ENCODE results near the gene PCDHGA4.
"Not testable (repeated sequence)": the region's sequence is repeated elsewhere in the genome, so short reads cannot be mapped to it uniquely, and the experiment has no call there.

PCDHGA4 gene

GRCh38 chr5:141384471-141385267, 29.8 kb downstream of the PCDHGA4 start:
- no peak for DNase-seq (ENCODE audit: low spot score)

- DNase-seq (ENCODE audit: low spot score): not testable (repeated sequence)
Measured at GRCh38 chr5:141387557-141388311, 32.9 kb downstream of the PCDHGA4 start, which contains the start of gene PCDHGB4. Gene PCDHGB4 (plus strand): TSS chr5:141387698. CDS start chr5:141387885, 187 bp downstream.

- no peak for DNase-seq (ENCODE audit: low spot score)
Measured at GRCh38 chr5:141388661-141389060, 33.8 kb downstream of the PCDHGA4 start.

- no peak for DNase-seq (ENCODE audit: low spot score)
Measured at GRCh38 chr5:141389153-141390042, 34.6 kb downstream of the PCDHGA4 start.

GRCh38 chr5:141392429-141393198, 37.8 kb downstream of the PCDHGA4 start, which contains the start of gene PCDHGA8:
Gene PCDHGA8 (plus strand): TSS chr5:141392633. CDS start chr5:141392814, 181 bp downstream.
- no peak for DNase-seq (ENCODE audit: low spot score)

- no peak for DNase-seq (ENCODE audit: low spot score)
Measured at GRCh38 chr5:141393267-141393666, 38.4 kb downstream of the PCDHGA4 start.

GRCh38 chr5:141394401-141395187, 39.8 kb downstream of the PCDHGA4 start:
- not testable (repeated sequence) for DNase-seq (ENCODE audit: low spot score)

- DNase-seq (ENCODE audit: low spot score): not testable (repeated sequence)
Measured at GRCh38 chr5:141397756-141398551, 43.1 kb downstream of the PCDHGA4 start, which contains the start of gene PCDHGB5. Gene PCDHGB5 (plus strand): TSS chr5:141397947. CDS start chr5:141398128, 181 bp downstream.

- DNase-seq (ENCODE audit: low spot score): no peak
Measured at GRCh38 chr5:141398608-141399007, 43.8 kb downstream of the PCDHGA4 start.

- no peak for DNase-seq (ENCODE audit: low spot score)
Measured at GRCh38 chr5:141399555-141400258, 44.9 kb downstream of the PCDHGA4 start.

GRCh38 chr5:141402553-141403243, 47.9 kb downstream of the PCDHGA4 start, which contains the start of gene PCDHGA9:
Gene PCDHGA9 (plus strand): TSS chr5:141402778. CDS start chr5:141402953, 175 bp downstream.
- no peak for DNase-seq (ENCODE audit: low spot score)

- no peak for DNase-seq (ENCODE audit: low spot score)
Measured at GRCh38 chr5:141403387-141403786, 48.6 kb downstream of the PCDHGA4 start.
